ENCODE measurements around the gene MYCN.

- TF ChIP-seq CTCF (IDR thresholded peaks at IDR 0.05; ENCODE audit: low read depth, low read length) = no peak
- TF ChIP-seq MAX (IDR thresholded peaks at IDR 0.05; ENCODE audit: low read depth, low read length) = no peak
- no peak for TF ChIP-seq POLR2A (IDR thresholded peaks at IDR 0.05; ENCODE audit: extremely low read depth, insufficient read length)
These were observed 8.9 kb upstream of the MYCN start for GRCh38 chr2:15931319-15931890.

Data from NB4 (cell line).